GM18517 (cell line): ENCODE results near the gene PLIN5.

ENCODE experiments used
- ATAC-seq: cut with Tn5 transposase; IDR thresholded peaks from one replicate; pipeline ENCODE4 v1.9.1; 2021; ENCODE audit warnings: mild to moderate bottlenecking, moderate library complexity; ENCODE audit not compliant: unreplicated experiment

Gene PLIN5

GRCh38 chr19:4492337-4493103 lies 42.5 kb downstream of the PLIN5 start:
- ATAC-seq, result no peak

DNA sequence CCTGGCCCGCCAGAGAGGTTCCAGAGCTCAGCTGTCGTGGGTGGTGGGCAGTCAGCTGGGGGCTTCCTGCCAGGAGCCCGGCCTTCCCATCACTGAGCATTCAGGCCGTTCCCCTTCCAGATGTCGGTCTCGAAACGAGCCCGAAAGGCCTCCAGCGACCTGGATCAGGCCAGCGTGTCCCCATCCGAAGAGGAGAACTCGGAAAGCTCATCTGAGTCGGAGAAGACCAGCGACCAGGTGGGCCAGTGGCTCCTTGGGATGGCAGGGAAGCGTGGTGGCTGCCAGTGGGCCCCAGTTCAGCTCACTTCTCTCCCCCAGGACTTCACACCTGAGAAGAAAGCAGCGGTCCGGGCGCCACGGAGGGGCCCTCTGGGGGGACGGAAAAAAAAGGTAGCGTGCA lies 43.6 kb downstream of the PLIN5 start:
- no peak for ATAC-seq

GRCh38 chr19:4488496-4488895 lies 46.5 kb downstream of the PLIN5 start:
- ATAC-seq, result no peak

- no peak for ATAC-seq
These were observed 47.5 kb downstream of the PLIN5 start for GRCh38 chr19:4487572-4487971.

GRCh38 chr19:4483385-4483784 lies 51.6 kb downstream of the PLIN5 start:
- no peak for ATAC-seq

DNA sequence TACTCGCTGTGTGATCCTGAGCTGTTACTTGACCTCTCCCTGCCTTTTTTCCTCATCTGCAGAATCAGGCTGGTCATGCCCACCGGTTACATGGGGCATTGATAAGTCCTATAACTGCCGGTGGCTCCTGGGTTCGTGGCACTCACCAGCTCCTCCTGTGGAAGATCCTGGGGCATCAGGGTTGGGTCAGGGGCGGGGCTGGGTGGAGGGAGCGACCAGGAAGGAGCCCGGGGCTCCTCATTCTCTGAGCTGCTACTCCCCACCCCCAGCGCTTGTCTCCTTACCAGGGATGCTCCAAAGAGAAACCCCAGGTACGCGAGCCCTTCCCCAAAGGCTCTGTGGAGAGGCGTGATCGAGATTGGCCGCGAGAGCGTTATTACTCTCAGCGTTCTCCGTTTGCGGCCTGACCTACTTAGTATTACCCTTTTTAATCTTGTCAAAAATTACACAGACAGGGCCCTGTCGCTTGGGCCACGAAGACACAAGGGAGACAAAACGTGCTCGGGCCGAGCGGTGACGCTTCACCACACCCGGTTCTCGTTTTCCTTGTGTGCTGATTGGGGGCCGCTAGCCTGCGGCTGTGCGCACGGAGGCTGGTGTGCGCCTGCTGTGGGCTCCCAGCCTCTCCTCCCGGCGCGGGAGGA lies 52.2 kb downstream of the PLIN5 start:
- no peak for ATAC-seq

DNA sequence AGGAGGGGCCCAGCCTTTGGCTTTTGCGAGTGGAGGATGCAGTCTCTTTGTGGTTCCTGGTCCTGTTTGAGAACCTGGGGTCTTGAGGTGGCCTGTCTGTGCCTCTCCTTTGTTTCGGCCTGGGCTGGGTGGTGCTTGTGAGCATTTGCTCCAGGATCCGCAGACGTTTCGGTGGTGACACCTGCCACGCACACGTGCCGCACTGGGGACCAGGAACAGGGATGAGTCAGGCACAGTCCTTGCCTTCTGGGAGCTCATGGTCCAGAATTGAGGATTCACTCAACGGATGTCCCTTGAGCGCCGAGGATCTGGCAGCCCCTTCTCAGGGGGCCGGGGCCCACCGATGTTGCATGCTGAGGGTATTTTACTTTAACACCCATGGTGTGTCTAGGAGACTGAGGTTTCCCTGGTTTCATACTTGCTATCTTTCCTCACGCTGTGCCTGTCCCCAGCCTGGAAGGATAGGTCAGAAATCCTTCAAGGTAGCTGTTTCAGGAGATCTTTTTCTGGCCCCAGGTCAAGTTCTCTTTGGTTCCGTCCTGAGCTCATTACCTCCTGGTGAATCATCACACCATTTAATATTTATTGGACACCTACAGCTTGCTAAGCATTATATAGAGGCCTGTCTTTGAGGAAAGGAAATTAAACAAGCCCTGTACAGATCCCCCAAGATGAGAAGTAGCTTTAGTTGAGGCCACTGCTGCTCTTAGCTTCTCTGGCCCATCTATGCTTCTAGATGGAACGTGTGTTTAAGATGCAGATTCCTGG lies 57.8 kb downstream of the PLIN5 start:
- ATAC-seq, result no peak

DNA sequence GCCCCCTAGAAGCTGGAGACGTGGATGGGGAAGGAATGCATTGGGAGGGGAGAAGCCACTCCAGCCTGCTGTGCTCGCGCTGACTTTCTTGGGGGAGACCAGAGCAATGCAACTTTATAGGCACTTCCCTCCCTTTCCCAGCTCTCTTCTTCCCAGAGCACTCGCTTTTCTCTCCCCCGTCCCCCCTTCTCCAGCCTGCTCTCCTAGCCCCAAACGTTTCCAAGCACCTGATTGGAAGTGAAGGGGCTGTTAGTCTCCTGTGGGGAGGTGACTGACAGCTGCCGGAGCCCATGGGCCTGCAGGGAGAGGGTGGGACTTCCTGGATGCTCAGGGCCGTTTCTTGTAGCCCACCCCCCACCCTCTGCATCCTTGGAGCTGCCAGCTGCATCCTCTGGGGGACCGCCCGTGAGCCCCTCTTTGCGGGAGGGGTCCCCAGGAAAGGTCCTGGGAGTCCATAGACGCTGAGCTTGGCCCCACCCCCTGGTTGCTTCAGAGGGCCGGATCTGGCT lies 60.5 kb downstream of the PLIN5 start:
- no peak for ATAC-seq

GRCh38 chr19:4473763-4474513 lies 61.1 kb downstream of the PLIN5 start:
- ATAC-seq, result no peak

- ATAC-seq, result no peak
These were observed 61.8 kb downstream of the PLIN5 start for GRCh38 chr19:4473011-4473762.
